Stimulated activated CD4-positive, alpha-beta T cell treated with anti-CD3 and anti-CD28 coated beads, Interleukin-4, amount 100 ng/mL, for 24 hours (primary cell): ENCODE measurements around the gene DSC3.

Experiments
- DNase-seq: peaks from one replicate; pipeline ENCODE4 v3.0.0-alpha.2; 2020

The DSC3 gene

GRCh38 chr18:31042406-31043181 is at the start of gene DSC3:
TSS of gene DSC3 (minus strand) at chr18:31042742. CDS start at chr18:31042660, 82 bp downstream.
- DNase-seq = no peak

GRCh38 chr18:31091350-31091749 is 48.8 kb upstream of the DSC3 start:
- DNase-seq = no peak

GRCh38 chr18:31088532-31088931 is 46.0 kb upstream of the DSC3 start:
- no peak for DNase-seq

GRCh38 chr18:31079973-31080372 is 37.4 kb upstream of the DSC3 start:
- no peak for DNase-seq

GRCh38 chr18:31077878-31078277 is 35.3 kb upstream of the DSC3 start:
- DNase-seq = no peak

GRCh38 chr18:31072175-31072574 is 29.6 kb upstream of the DSC3 start:
- no peak for DNase-seq

- DNase-seq = no peak
These were observed 27.7 kb upstream of the DSC3 start for GRCh38 chr18:31070206-31070605.

- no peak for DNase-seq
These were observed 23.7 kb upstream of the DSC3 start for GRCh38 chr18:31066266-31066665.

GRCh38 chr18:31065036-31065773 is 22.7 kb upstream of the DSC3 start:
- no peak for DNase-seq

- no peak for DNase-seq
These were observed 21.6 kb upstream of the DSC3 start for GRCh38 chr18:31064130-31064529.

GRCh38 chr18:31061945-31062344 is 19.4 kb upstream of the DSC3 start:
- no peak for DNase-seq

- no peak for DNase-seq
These were observed 16.4 kb upstream of the DSC3 start for GRCh38 chr18:31058897-31059296.

- DNase-seq = no peak
These were observed 15.4 kb upstream of the DSC3 start for GRCh38 chr18:31057917-31058316.

- no peak for DNase-seq
These were observed 14.5 kb upstream of the DSC3 start for GRCh38 chr18:31057051-31057450.

- DNase-seq = no peak
These were observed 13.8 kb upstream of the DSC3 start for GRCh38 chr18:31056296-31056695.

- no peak for DNase-seq
These were observed 8.1 kb upstream of the DSC3 start for GRCh38 chr18:31050635-31051034.

- no peak for DNase-seq
These were observed 6.6 kb upstream of the DSC3 start for GRCh38 chr18:31049189-31049588.

- DNase-seq = no peak
These were observed 5.7 kb upstream of the DSC3 start for GRCh38 chr18:31048216-31048615.

GRCh38 chr18:31046916-31047315 is 4.4 kb upstream of the DSC3 start:
- DNase-seq = no peak

- DNase-seq = no peak
These were observed 3.1 kb upstream of the DSC3 start for GRCh38 chr18:31045599-31045998.

- no peak for DNase-seq
These were observed 2.4 kb upstream of the DSC3 start for GRCh38 chr18:31044926-31045325.

GRCh38 chr18:31043709-31044108 is 1.2 kb upstream of the DSC3 start:
- no peak for DNase-seq

GRCh38 chr18:31042084-31042405 is 497 bp downstream of the DSC3 start:
- DNase-seq = no peak

GRCh38 chr18:31041271-31042083 is 1.1 kb downstream of the DSC3 start:
- no peak for DNase-seq
